Gastrocnemius medialis (tissue), 4 donors: ENCODE results near the gene C12orf56.

Experiments
- CTCF ChIP-seq, 5 experiments: fragments of 450-650 bp in 3 of 5; fragments of 200-600 bp in 2 of 5; sonication (generic) in 2 of 5; IDR thresholded peaks in 4 of 5; conservative IDR thresholded peaks in 1 of 5; 1 replicate in 4 of 5; 2 replicates in 1 of 5; pipeline ENCODE4 v1.5.1; 2016 to 2019; ENCODE audit warnings: antibody characterized with exemption in 5 of 5, mild to moderate bottlenecking in 3 of 5, moderate library complexity in 3 of 5
- POLR2A ChIP-seq, 2 donors: fragments of 450-650 bp; IDR thresholded peaks; one replicate each; pipeline ENCODE4 v1.6.1; 2017; ENCODE audit warnings: antibody characterized with exemption in 2 of 2, mild to moderate bottlenecking in 2 of 2, moderate library complexity in 2 of 2

GRCh38 chr12:64293654-64294364 lies 96.7 kb downstream of the C12orf56 start:
- no peak for TF ChIP-seq CTCF (IDR thresholded peaks at IDR 0.05 in 4 of 5, conservative IDR thresholded peaks at IDR 0.05 in 1 of 5)
- no peak for TF ChIP-seq POLR2A (IDR thresholded peaks at IDR 0.05)
